Naive B cell (primary cell): ENCODE data around the gene SLC25A18. TPM values are rescaled to one million over a fixed set of nuclear protein-coding genes. Genes with fewer than 3 reads are reported as not detected.
A peak's percentile ranks its signal among the peaks of the same experiment; 100 is the strongest.
"Not testable (repeated sequence)": the region's sequence is repeated elsewhere in the genome, so short reads cannot be mapped to it uniquely, and the experiment has no call there.

Experiments
- ATAC-seq, 2 donors: fragments of 150-1000 bp; cut with Tn5 transposase; 2 replicates each; pipeline ENCODE4 v1.10.0; 2021; ENCODE audit warnings: low read depth in 2 of 2, mild to moderate bottlenecking in 2 of 2, moderate library complexity in 2 of 2
- DNase-seq: peaks from one replicate; pipeline ENCODE4 v3.0.0; 2022
- H3K27ac Mint-ChIP-seq, 6 donors: one replicate each; pipeline ENCODE4 v1.8.0; 2020 to 2022; ENCODE audit warnings: mild to moderate bottlenecking in 6 of 6, mixed read lengths in 6 of 6, moderate library complexity in 5 of 6, inconsistent platforms in 2 of 6
- H3K27me3 Mint-ChIP-seq, 3 donors: one replicate each; pipeline ENCODE4 v1.8.0; 2021 to 2022; ENCODE audit warnings: mixed read lengths in 3 of 3, mild to moderate bottlenecking in 1 of 3
- H3K36me3 Mint-ChIP-seq, 2 donors: one replicate each; pipeline ENCODE4 v1.8.0; 2020 to 2022; ENCODE audit warnings: mixed read lengths in 2 of 2, inconsistent platforms in 1 of 2, mild to moderate bottlenecking in 1 of 2
- H3K4me1 Mint-ChIP-seq, 3 donors: one replicate each; pipeline ENCODE4 v1.8.0; 2020 to 2022; ENCODE audit warnings: mixed read lengths in 3 of 3, inconsistent platforms in 1 of 3, mild to moderate bottlenecking in 1 of 3, moderate library complexity in 1 of 3
- H3K4me3 Mint-ChIP-seq, 8 donors: one replicate each; pipeline ENCODE4 v1.8.0; 2020 to 2022; ENCODE audit warnings: mild to moderate bottlenecking in 8 of 8, mixed read lengths in 8 of 8, moderate library complexity in 8 of 8, inconsistent platforms in 2 of 8
- H3K9me3 Mint-ChIP-seq, 7 donors: one replicate each; pipeline ENCODE4 v1.8.0; 2020 to 2022; ENCODE audit warnings: mixed read lengths in 7 of 7, mild to moderate bottlenecking in 5 of 7, inconsistent platforms in 2 of 7, moderate library complexity in 1 of 7
- polyA plus RNA-seq, 6 donors: library from polyadenylated mRNA; unstranded; fragments of 300-500 nt; fragmentation: Illumina TruSeq; gene quantifications; one replicate each; pipeline ENCODE4 v1.2.3, GENCODE V29; 2021; ENCODE audit warnings: low read depth in 6 of 6

The SLC25A18 gene
- polyA plus RNA-seq, 6 donors from 2014 or later, result 0.13 TPM; not detected in 5

DNA sequence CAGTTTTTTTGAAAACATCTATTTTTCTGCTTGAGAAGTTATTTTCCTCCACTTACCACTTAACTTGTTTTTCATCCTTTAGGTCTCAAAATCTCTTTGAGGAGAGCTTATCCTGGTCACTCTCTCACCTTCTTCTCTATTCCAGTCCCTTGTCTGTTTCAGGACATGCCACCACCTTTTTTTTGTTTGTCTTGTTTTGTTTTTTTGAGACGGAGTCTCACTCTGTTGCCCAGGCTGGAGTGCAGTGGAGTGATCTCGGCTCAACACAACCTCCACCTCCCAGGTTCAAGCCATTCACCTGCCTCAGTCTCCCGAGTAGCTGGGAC lies 70.7 kb downstream of the SLC25A18 start:
- Mint-ChIP-seq H3K4me3 (peak overlapping the region in 1 of 8 donors; percentile 66), H3K9me3 (no peaks in the 10 kb centered on the region), H3K4me1 (peaks cover 8 to 20% (median 16%) of the 10 kb centered on the region in 3 donors), H3K27ac (no peak overlapping the region), H3K36me3 (no peaks in the 10 kb centered on the region), H3K27me3 (no peaks in the 10 kb centered on the region)
- ATAC-seq, result no peak
- no peak for DNase-seq

DNA sequence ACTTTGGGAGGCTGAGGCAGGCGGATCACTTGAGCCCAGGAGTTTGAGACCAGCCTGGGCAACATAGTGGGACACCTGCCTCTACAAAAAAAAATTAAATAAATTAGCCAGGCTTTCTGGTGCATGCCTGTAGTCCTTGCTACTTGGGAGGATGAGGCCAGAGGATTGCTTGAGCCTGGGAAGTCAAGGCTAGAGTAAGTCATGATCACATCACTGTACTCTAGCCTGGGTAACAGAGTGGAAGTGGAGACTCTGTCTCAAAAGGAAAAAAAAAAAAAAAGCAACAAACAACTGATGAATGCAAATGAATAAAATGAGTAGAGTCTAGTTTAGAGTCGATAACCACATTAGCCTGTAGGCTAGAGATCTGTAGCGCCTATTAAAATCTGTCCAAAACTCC lies 71.4 kb downstream of the SLC25A18 start:
- ATAC-seq (no peak), DNase-seq (no peak)
- Mint-ChIP-seq H3K4me3 (no peak overlapping the region), H3K27me3 (no peaks in the 10 kb centered on the region), H3K27ac (no peak overlapping the region), H3K9me3 (no peaks in the 10 kb centered on the region), H3K36me3 (no peaks in the 10 kb centered on the region), H3K4me1 (peaks cover 12 to 20% (median 20%) of the 10 kb centered on the region in 3 donors)

DNA sequence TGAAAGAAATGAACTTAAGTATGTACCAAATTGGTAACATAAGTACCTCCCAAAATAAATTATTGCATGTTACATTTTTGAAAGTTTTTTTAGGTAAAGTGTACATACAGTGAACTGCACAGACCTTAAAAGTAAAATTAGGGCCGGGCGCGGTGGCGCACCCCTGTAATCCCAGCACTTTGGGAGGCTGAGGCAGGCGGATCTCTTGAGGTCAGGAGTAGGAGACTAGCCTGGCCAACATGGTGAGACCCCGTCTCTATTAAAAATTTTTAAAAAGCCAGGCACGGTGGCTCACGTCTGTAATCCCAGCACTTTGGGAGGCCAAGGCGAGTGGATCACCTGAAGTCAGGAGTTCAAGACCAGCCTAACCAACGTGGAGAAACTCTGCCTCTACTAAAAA lies 73.6 kb downstream of the SLC25A18 start:
- not testable (repeated sequence) for H3K27ac Mint-ChIP-seq, ATAC-seq, H3K27me3 Mint-ChIP-seq, H3K36me3 Mint-ChIP-seq, H3K9me3 Mint-ChIP-seq, DNase-seq
- H3K4me1 Mint-ChIP-seq, result peaks cover 12 to 30% (median 23%) of the 10 kb centered on the region in 3 donors
- H3K4me3 Mint-ChIP-seq, result peak overlapping the region in 2 of 8 donors; percentile 15 to 16

DNA sequence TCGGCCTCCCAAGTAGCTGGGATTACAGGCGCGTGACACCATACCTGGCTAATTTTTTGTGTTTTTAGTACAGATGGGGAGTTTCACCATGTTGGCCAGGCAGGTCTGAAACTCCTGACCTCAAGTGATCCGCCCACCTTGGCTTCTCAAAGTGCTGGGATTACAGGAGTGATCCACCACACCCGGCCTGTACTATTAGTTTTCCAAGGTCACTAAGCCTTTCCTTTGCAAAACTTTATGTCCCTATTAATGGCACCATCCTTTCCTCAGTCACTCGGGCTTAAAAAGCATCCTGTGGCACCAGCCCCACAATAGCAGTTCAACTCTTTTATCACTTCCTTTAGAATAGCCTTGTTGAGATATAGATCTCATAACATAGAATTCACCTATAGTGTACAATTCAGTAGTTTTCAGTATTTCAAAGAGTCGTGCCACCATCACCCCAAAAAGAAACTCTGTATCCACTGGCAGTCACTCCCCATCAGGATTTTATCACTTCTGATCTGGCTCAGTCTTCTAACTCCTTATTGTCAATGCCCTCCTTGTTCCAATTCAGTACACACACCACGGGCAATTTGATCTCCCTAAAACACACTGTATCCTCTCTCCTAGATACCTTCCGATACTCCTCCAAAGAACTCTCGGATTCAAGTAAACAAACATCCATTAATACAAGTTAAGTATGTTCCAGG lies 74.3 kb downstream of the SLC25A18 start:
- H3K4me3 Mint-ChIP-seq, result peak overlapping the region; percentile 84 to 99 (median 93)
- no peaks in the 10 kb centered on the region for H3K27me3 Mint-ChIP-seq
- no peak for ATAC-seq
- no peaks in the 10 kb centered on the region for H3K9me3 Mint-ChIP-seq
- H3K4me1 Mint-ChIP-seq, result peaks cover 12 to 32% (median 23%) of the 10 kb centered on the region in 3 donors
- no peak for DNase-seq
- H3K36me3 Mint-ChIP-seq, result no peaks in the 10 kb centered on the region
- H3K27ac Mint-ChIP-seq, result peak overlapping the region; percentile 97 to 100 (median 99)

DNA sequence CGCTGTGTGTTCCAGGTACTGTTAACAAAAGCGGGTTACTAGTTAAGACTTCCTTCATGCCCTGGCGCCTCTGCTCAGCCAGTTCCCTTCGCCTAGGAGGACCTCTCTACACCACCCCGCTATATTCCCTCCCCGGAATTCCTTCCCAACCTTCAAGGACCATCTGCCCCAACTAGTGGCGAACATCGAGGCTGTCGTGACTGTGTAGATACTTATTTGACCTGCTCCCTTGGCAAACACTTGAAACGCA lies 74.8 kb downstream of the SLC25A18 start:
- peak overlapping the region; percentile 84 to 99 (median 93) for H3K4me3 Mint-ChIP-seq
- no peaks in the 10 kb centered on the region for H3K36me3 Mint-ChIP-seq
- DNase-seq (no peak), ATAC-seq (peak; percentile 8 to 9)
- no peaks in the 10 kb centered on the region for H3K27me3 Mint-ChIP-seq
- H3K27ac Mint-ChIP-seq, result peak overlapping the region; percentile 97 to 100 (median 99)
- H3K4me1 Mint-ChIP-seq, result peaks cover 15 to 36% (median 23%) of the 10 kb centered on the region in 3 donors
- no peaks in the 10 kb centered on the region for H3K9me3 Mint-ChIP-seq

DNA sequence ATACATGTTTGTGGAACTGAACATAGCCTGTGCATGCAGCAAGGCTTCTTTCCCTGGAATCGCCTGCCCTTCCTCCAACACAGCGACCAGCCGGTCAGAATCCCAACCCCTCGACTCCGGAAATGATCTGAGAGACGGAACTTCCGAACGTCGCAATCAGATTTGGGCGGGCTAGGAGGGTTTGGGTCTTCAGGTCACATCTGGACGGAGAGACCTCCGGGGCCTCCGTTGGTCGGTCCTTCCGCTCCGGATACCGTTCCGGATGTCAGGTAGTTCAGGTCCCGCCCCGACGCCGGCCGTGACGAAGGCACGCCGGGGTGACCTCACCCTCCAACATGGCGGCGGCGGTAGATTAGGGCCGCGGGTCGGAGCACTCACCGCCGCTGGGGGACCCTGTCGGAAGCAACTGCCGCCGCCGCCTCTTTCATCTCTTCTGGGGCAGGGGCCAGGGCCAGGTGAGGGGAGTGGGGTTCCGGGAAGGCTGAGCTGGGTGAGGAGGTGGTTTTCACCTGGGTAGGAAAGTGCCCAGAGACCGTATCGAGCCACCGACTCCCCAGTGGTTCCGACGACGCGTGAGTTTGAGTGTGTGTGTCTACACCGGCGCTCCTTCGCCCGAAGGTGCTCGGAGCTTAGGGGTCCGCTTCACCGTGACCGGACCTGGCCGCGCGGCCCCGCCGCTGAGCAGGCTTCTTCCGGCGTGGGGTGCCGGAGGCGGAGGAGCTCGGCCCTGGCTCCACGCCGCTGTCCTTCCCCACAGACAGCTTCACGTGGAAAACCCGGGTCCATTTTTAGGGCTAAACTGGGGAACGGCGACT lies 75.3 kb downstream of the SLC25A18 start, which contains the start of gene BCL2L13:
Gene BCL2L13 (plus strand): TSS at position 326 of the 815 bp plus-strand sequence. CDS start 16,955 bp downstream, outside the sequence.
- no peaks in the 10 kb centered on the region for H3K9me3 Mint-ChIP-seq
- DNase-seq, result peak; percentile 89
- peak; percentile 90 to 92 for ATAC-seq
- no peaks in the 10 kb centered on the region for H3K36me3 Mint-ChIP-seq
- H3K27ac Mint-ChIP-seq, result peak within 1 kb of the TSS; percentile 97 to 100 (median 99)
- H3K4me3 Mint-ChIP-seq, result peak within 1 kb of the TSS; percentile 84 to 99 (median 93)
- H3K27me3 Mint-ChIP-seq, result no peaks in the 10 kb centered on the region
- peaks cover 15 to 36% (median 23%) of the 10 kb centered on the region in 3 donors for H3K4me1 Mint-ChIP-seq

DNA sequence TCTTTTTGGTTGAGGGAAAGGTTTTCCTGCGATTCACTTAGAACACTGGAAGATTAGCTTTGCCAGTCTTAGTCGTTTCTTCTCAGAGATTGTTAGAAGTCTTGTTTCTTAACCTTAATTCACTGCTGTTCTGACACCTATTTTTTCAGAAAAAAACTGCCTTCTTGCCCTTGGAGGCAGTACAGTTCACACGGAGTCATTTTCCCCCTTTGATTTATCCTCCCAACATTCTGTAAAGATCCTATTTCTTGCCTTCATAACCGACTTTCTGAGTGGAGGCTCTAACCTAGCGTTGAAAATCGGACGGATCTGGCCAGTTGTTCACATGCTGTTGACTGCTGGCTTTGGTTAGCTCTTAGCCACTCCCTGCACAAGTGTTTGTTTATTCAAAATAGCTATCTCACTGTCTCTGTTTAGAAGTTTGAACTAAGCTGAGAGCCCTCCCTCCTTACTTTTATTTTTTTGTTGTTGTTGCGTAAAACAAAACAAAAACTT lies 76.0 kb downstream of the SLC25A18 start:
- DNase-seq (peak; percentile 5), ATAC-seq (no peak)
- peaks cover 15 to 36% (median 23%) of the 10 kb centered on the region in 3 donors for H3K4me1 Mint-ChIP-seq
- no peaks in the 10 kb centered on the region for H3K36me3 Mint-ChIP-seq
- H3K27ac Mint-ChIP-seq, result peak overlapping the region; percentile 97 to 100 (median 99)
- H3K4me3 Mint-ChIP-seq, result peak overlapping the region; percentile 84 to 99 (median 93)
- no peaks in the 10 kb centered on the region for H3K27me3 Mint-ChIP-seq
- H3K9me3 Mint-ChIP-seq, result no peaks in the 10 kb centered on the region

Other genes with a start within 250 kb of the SLC25A18 start
- under 1 TPM in 4 of 6 donors, not detected in 2; 0.04 to 0.62 (median 0.10) TPM for gene CECR2, start 194.0 kb upstream of the SLC25A18 start, polyA plus RNA-seq
- 100 to 1,000 TPM in 4 of 6 donors, 10 to 100 TPM in 2; 86.0 to 127 (median 107) TPM for gene ATP6V1E1, start 65.3 kb downstream of the SLC25A18 start, polyA plus RNA-seq
- 10 to 100 TPM; 21.5 to 49.5 (median 47.7) TPM for gene BCL2L13, start 75.3 kb downstream of the SLC25A18 start, polyA plus RNA-seq
- 10 to 100 TPM; 18.2 to 29.9 (median 23.1) TPM for gene BID, start 211.0 kb downstream of the SLC25A18 start, polyA plus RNA-seq